H1 (cell line): ENCODE measurements around the gene DISC1. TPM values are rescaled to one million over a fixed set of nuclear protein-coding genes. Genes with fewer than 3 reads are reported as not detected.

Source experiments
- CTCF ChIA-PET: fragments of 300-600 bp; sonication (Branson Sonifier 250); formaldehyde crosslinking; loops from one replicate; lab custom pipeline; 2021; ENCODE audit not compliant: partially characterized antibody; lab: Charles Lee
- POLR2A ChIA-PET: fragments of 300-600 bp; sonication (Branson Sonifier 250); formaldehyde crosslinking; loops from one replicate; lab custom pipeline; 2021; ENCODE audit warnings: inconsistent platforms; ENCODE audit not compliant: partially characterized antibody; lab: Charles Lee
- DNase-seq, 2 experiments: peaks; one replicate each; pipeline versions ENCODE4 v3.0.0 to v3.0.0-alpha.2; 2010 to 2022; ENCODE audit warnings: low spot score in 2 of 2, low read depth in 1 of 2, mixed read lengths in 1 of 2
- FAIRE-seq: peaks from 2 replicates; lab custom pipeline; 2011; peaks lifted over from hg19 to GRCh38; lab: Jason Lieb, UNC
- H2AFZ ChIP-seq: 2 replicates; pipeline ENCODE4 v1.8.1; 2012; ENCODE audit warnings: low read length, inconsistent platforms
- H2AK5ac ChIP-seq: 2 replicates; pipeline ENCODE4 v1.6.1; 2013; ENCODE audit warnings: low read depth, low read length
- H2BK120ac ChIP-seq: replicated peaks from 2 replicates; pipeline ENCODE3; 2013; ENCODE audit warnings: low read depth, low read length, inconsistent platforms
- H2BK12ac ChIP-seq: 2 replicates; pipeline ENCODE4 v1.6.1; 2013; ENCODE audit warnings: low read depth, low read length
- H2BK15ac ChIP-seq: 2 replicates; pipeline ENCODE4 v1.6.1; 2013; ENCODE audit warnings: low read length
- H2BK20ac ChIP-seq: 2 replicates; pipeline ENCODE4 v1.6.1; 2013; ENCODE audit warnings: low read length
- H2BK5ac ChIP-seq: 2 replicates; pipeline ENCODE4 v1.6.1; 2013; ENCODE audit warnings: low read depth, low read length
- H3K14ac ChIP-seq: 2 replicates; pipeline ENCODE4 v1.6.1; 2013; ENCODE audit warnings: inconsistent platforms; ENCODE audit not compliant: insufficient read length
- H3K18ac ChIP-seq: 2 replicates; pipeline ENCODE4 v1.6.1; 2013; ENCODE audit warnings: low read length; ENCODE audit errors: extremely low read depth
- H3K23ac ChIP-seq: 2 replicates; pipeline ENCODE4 v1.6.1; 2013; ENCODE audit warnings: inconsistent platforms; ENCODE audit not compliant: insufficient read length
- H3K23me2 ChIP-seq: 2 replicates; pipeline ENCODE4 v1.6.1; 2013; ENCODE audit warnings: low read depth, low read length
- H3K27ac ChIP-seq: 2 replicates; pipeline ENCODE4 v1.6.1; 2011; ENCODE audit warnings: low read depth, low read length, inconsistent platforms
- H3K27me3 ChIP-seq, 4 experiments: replicated peaks in 1 of 4; 1 replicate in 1 of 4; 2 replicates in 3 of 4; pipeline versions ENCODE4 v1.6.1 to v1.8.1; 2011 to 2013; ENCODE audit warnings: low read length in 3 of 4, mild to moderate bottlenecking in 3 of 4, inconsistent platforms in 2 of 4, mixed read lengths in 2 of 4, moderate library complexity in 1 of 4; ENCODE audit not compliant: control insufficient read depth in 3 of 4, insufficient read depth in 3 of 4; ENCODE audit errors: extremely low read depth in 1 of 4
- H3K36me3 ChIP-seq, 4 experiments: 2 replicates each; pipeline versions ENCODE4 v1.6.1 to v1.8.1; 2011 to 2013; ENCODE audit warnings: mild to moderate bottlenecking in 4 of 4, low read length in 3 of 4, moderate library complexity in 2 of 4, control low read depth in 1 of 4, inconsistent platforms in 1 of 4; ENCODE audit not compliant: insufficient read depth in 4 of 4, control insufficient read depth in 2 of 4
- H3K4ac ChIP-seq: replicated peaks from 2 replicates; pipeline ENCODE3; 2013; ENCODE audit warnings: low read length, low read depth, mixed read lengths, inconsistent platforms; ENCODE audit not compliant: insufficient read length
- H3K4me1 ChIP-seq, 4 experiments: replicated peaks in 1 of 4; 1 replicate in 1 of 4; 2 replicates in 3 of 4; pipeline versions ENCODE4 v1.6.1 to v1.8.1; 2011 to 2013; ENCODE audit warnings: low read length in 3 of 4, inconsistent platforms in 2 of 4, mixed read lengths in 1 of 4; ENCODE audit not compliant: insufficient read depth in 4 of 4, control insufficient read depth in 3 of 4
- H3K4me2 ChIP-seq, 2 experiments: 2 replicates each; pipeline versions ENCODE4 v1.6.1 to v1.8.1; 2011 to 2013; ENCODE audit warnings: low read depth in 2 of 2, low read length in 2 of 2, control low read depth in 1 of 2, inconsistent platforms in 1 of 2, mild to moderate bottlenecking in 1 of 2; ENCODE audit not compliant: insufficient read depth in 1 of 2
- H3K4me3 ChIP-seq, 4 experiments: fragments of 200-600, 300-600 bp in 1 of 4; sonication (generic), shearing (Covaris generic), sonication (Bioruptor Twin) in 1 of 4; 2 replicates each; pipeline versions ENCODE4 v1.5.1 to v1.8.1; 2011 to 2016; ENCODE audit warnings: low read length in 4 of 4, low read depth in 3 of 4, control low read depth in 2 of 4, inconsistent platforms in 2 of 4, mild to moderate bottlenecking in 2 of 4, mixed read lengths in 1 of 4, moderate library complexity in 1 of 4; ENCODE audit not compliant: insufficient read depth in 2 of 4; ENCODE audit errors: extremely low read depth in 1 of 4
- H3K56ac ChIP-seq: replicated peaks from 2 replicates; pipeline ENCODE3; 2013; ENCODE audit warnings: low read depth, mild to moderate bottlenecking, mixed read lengths, low read length, inconsistent platforms; ENCODE audit not compliant: insufficient read length
- H3K79me1 ChIP-seq: 2 replicates; pipeline ENCODE4 v1.6.1; 2013; ENCODE audit warnings: low read depth, low read length, control low read depth
- H3K79me2 ChIP-seq, 2 experiments: 2 replicates each; pipeline versions ENCODE4 v1.6.1 to v1.8.1; 2012 to 2013; ENCODE audit warnings: low read length in 2 of 2, mild to moderate bottlenecking in 2 of 2, inconsistent platforms in 1 of 2; ENCODE audit not compliant: insufficient read depth in 2 of 2, control insufficient read depth in 1 of 2
- H3K9ac ChIP-seq, 4 experiments: replicated peaks in 1 of 4; 1 replicate in 1 of 4; 2 replicates in 3 of 4; pipeline versions ENCODE4 v1.6.1 to v1.8.1; 2011 to 2013; ENCODE audit warnings: low read depth in 3 of 4, low read length in 3 of 4, control low read depth in 2 of 4, mild to moderate bottlenecking in 2 of 4, moderate library complexity in 2 of 4, inconsistent platforms in 1 of 4; ENCODE audit errors: extremely low read depth in 1 of 4
- H3K9me3 ChIP-seq, 2 experiments: 2 replicates each; pipeline versions ENCODE4 v1.6.1 to v1.8.1; 2012 to 2013; ENCODE audit warnings: mild to moderate bottlenecking in 2 of 2, moderate library complexity in 2 of 2, control low read depth in 1 of 2, inconsistent platforms in 1 of 2, low read depth in 1 of 2, low read length in 1 of 2, mixed read lengths in 1 of 2; ENCODE audit not compliant: insufficient read depth in 2 of 2
- H4K20me1 ChIP-seq, 2 experiments: replicated peaks in 1 of 2; 2 replicates each; pipeline versions ENCODE3 to v1.8.1; 2011 to 2013; ENCODE audit warnings: inconsistent platforms in 2 of 2, low read length in 2 of 2, mild to moderate bottlenecking in 1 of 2; ENCODE audit not compliant: insufficient read depth in 2 of 2, control insufficient read depth in 1 of 2
- H4K5ac ChIP-seq: 2 replicates; pipeline ENCODE4 v1.6.1; 2013; ENCODE audit warnings: low read length, low read depth, mixed read lengths, inconsistent platforms; ENCODE audit not compliant: insufficient read length
- H4K8ac ChIP-seq: 2 replicates; pipeline ENCODE4 v1.8.0; 2013; ENCODE audit warnings: mild to moderate bottlenecking, moderate library complexity, low read length, inconsistent platforms; ENCODE audit not compliant: insufficient read depth; ENCODE audit errors: extremely low read depth
- H4K91ac ChIP-seq: replicated peaks from 2 replicates; pipeline ENCODE3; 2013; ENCODE audit warnings: low read length, mixed read lengths, inconsistent platforms; ENCODE audit not compliant: insufficient read length
- BRCA1 ChIP-seq: IDR thresholded peaks from 2 replicates; pipeline ENCODE4 v1.6.1; 2012; ENCODE audit warnings: low read depth, low read length, improper control_type of control experiment
- CBX5 ChIP-seq: fragments of 300-800, 300-1000 bp; sonication (generic); IDR thresholded peaks from 2 replicates; pipeline ENCODE4 v1.7.1; 2016; ENCODE audit warnings: antibody characterized with exemption, low read length, low read depth
- CEBPB ChIP-seq: IDR thresholded peaks from 2 replicates; pipeline ENCODE4 v1.6.1; 2012; ENCODE audit warnings: low read depth, low read length
- CREB1 ChIP-seq: IDR thresholded peaks from 2 replicates; pipeline ENCODE4 v1.6.1; 2012; ENCODE audit warnings: inconsistent platforms
- NANOG ChIP-seq: IDR thresholded peaks from 2 replicates; pipeline ENCODE4 v1.6.1; 2011; ENCODE audit warnings: low read length, low read depth, mild to moderate bottlenecking, inconsistent platforms; ENCODE audit not compliant: insufficient read depth, poor library complexity, severe bottlenecking
- POLR2AphosphoS5 ChIP-seq: IDR thresholded peaks from 2 replicates; pipeline ENCODE4 v1.6.1; 2011; ENCODE audit warnings: low read depth, low read length
- RAD21 ChIP-seq, 2 experiments: IDR thresholded peaks in 1 of 2; conservative IDR thresholded peaks in 1 of 2; 2 replicates each; pipeline ENCODE4 v1.6.1; 2011; ENCODE audit warnings: low read depth in 2 of 2, low read length in 2 of 2, improper control_type of control experiment in 1 of 2, inconsistent platforms in 1 of 2, mild to moderate bottlenecking in 1 of 2, moderate library complexity in 1 of 2
- RFX5 ChIP-seq: IDR thresholded peaks from 2 replicates; pipeline ENCODE4 v1.6.1; 2011; ENCODE audit warnings: low read depth, low read length, improper control_type of control experiment, borderline replicate concordance
- RNF2 ChIP-seq: fragments of 200-900, 300-1000 bp; sonication (generic); IDR thresholded peaks from 2 replicates; pipeline ENCODE4 v1.7.1; 2016; ENCODE audit warnings: borderline replicate concordance, low read depth, mild to moderate bottlenecking, antibody characterized with exemption, low read length; ENCODE audit not compliant: poor library complexity, severe bottlenecking; ENCODE audit errors: missing control alignments
- RXRA ChIP-seq: IDR thresholded peaks from 2 replicates; pipeline ENCODE4 v1.6.1; 2011; ENCODE audit warnings: low read depth, mild to moderate bottlenecking, low read length, moderate library complexity; ENCODE audit not compliant: insufficient read depth
- YY1 ChIP-seq: IDR thresholded peaks from 2 replicates; pipeline ENCODE4 v1.6.1; 2011; ENCODE audit warnings: low read depth, mild to moderate bottlenecking, low read length
- WGBS, 2 experiments: shearing (Covaris generic) in 1 of 2; methylation state at CpG; one replicate each; pipeline versions ENCODE4 v1.1.6 to v1.1.7; 2013 to 2015; ENCODE audit warnings: low lambda C conversion rate in 2 of 2, mixed read lengths in 2 of 2, inconsistent platforms in 1 of 2, low coverage in 1 of 2, missing lambda C conversion rate in 1 of 2; ENCODE audit not compliant: insufficient replicate concordance in 2 of 2, insufficient coverage in 1 of 2, insufficient read length in 1 of 2; ENCODE audit errors: extremely low coverage in 1 of 2, missing lambda C conversion rate in 1 of 2; 5-methylcytosine and 5-hydroxymethylcytosine counted together
- polyA plus RNA-seq, 7 experiments: library from polyadenylated mRNA; depleted of rRNA in 3 of 7; stranded (reverse) in 5 of 7; unstranded in 2 of 7; fragments of >200 nt in 5 of 7; fragments of 200-250 nt in 2 of 7; gene quantifications; 1 replicate in 5 of 7; 2 replicates in 1 of 7; 4 replicates in 1 of 7; pipeline versions ENCODE4 v1.2.1 to v1.2.3, GENCODE V29; 2011 to 2013; ENCODE audit warnings: missing spikeins in 2 of 7, mixed read lengths in 2 of 7
- total RNA-seq: library from RNA; stranded (reverse); fragmentation: NEBNext Ultra II Directional; extraction: Animal tissue kit (Norgen Biotek cat#: 25700); gene quantifications from 2 replicates; pipeline ENCODE4 v1.2.1, GENCODE V29; 2021
- TF ChIP-seq, protein P1 (sequence below): IDR thresholded peaks from 2 replicates; pipeline ENCODE4 v1.6.1; 2011; ENCODE audit warnings: low read length, improper control_type of control experiment

The DISC1 gene
- total and polyA plus RNA-seq, 2 of the 8 experiments (the other 6 are each of a cell fraction or from before 2014, with no cell fraction given): 1.1 to 3.5 TPM

- Histone ChIP-seq H3K23me2 (no peaks in the 10 kb centered on the region), H3K4me3 (no peak overlapping the region), H3K4me2 (no peak overlapping the region), H2BK15ac (no peak overlapping the region), H3K23ac (no peak overlapping the region), H2AK5ac (no peak overlapping the region), H3K4me1 (no peaks in the 10 kb centered on the region), H2BK20ac (no peak overlapping the region), H3K79me2 (no peaks in the 10 kb centered on the region), H2BK5ac (no peak overlapping the region), H3K18ac (no peak overlapping the region), H3K27ac (no peak overlapping the region), H2BK120ac (no peak overlapping the region), H4K20me1 (no peaks in the 10 kb centered on the region), H3K27me3 (no peaks in the 10 kb centered on the region), H4K8ac (no peak overlapping the region), H3K14ac (no peak overlapping the region), H2AFZ (no peak overlapping the region), H2BK12ac (no peak overlapping the region), H3K4ac (no peak overlapping the region), H3K9me3 (no peaks in the 10 kb centered on the region; a peak in 1 of 4 replicates), H3K36me3 (0 out of 8 replicates have a peak, but pooled peaks cover 0 to 2% (median 0%) of the 10 kb centered on the region in 4 experiments), H3K56ac (no peak overlapping the region), H3K79me1 (no peaks in the 10 kb centered on the region), H3K9ac (no peak overlapping the region), H4K5ac (no peak overlapping the region), H4K91ac (no peak overlapping the region)
- DNase-seq: no peak
- FAIRE-seq: no peak
- POLR2A ChIA-PET: no interaction called here
- WGBS, 2 experiments: 90% methylated on average over 6 of the region's 6 CpGs; no CpG with 5 or more reads in 1 of the 2 experiments
- CTCF ChIA-PET: interaction anchor here (0.7 to 2.1 kb wide), 4 partner anchors 24 to 448 kb away, joined by 3 to 7 read pairs (median 5); no protein-coding TSS in a partner anchor
- TF ChIP-seq RNF2 (no peak), POLR2AphosphoS5 (no peak), RFX5 (no peak), RXRA (no peak), CREB1 (no peak), YY1 (no peak), CBX5 (no peak), CEBPB (no peak), BRCA1 (no peak), NANOG (no peak), RAD21 (IDR thresholded peaks at IDR 0.05 in 1 of 2, conservative IDR thresholded peaks at IDR 0.05 in 1 of 2; ENCODE audit: low read depth in 2 of 2, low read length in 2 of 2) (no peak)
- TF ChIP-seq, protein P1, sequence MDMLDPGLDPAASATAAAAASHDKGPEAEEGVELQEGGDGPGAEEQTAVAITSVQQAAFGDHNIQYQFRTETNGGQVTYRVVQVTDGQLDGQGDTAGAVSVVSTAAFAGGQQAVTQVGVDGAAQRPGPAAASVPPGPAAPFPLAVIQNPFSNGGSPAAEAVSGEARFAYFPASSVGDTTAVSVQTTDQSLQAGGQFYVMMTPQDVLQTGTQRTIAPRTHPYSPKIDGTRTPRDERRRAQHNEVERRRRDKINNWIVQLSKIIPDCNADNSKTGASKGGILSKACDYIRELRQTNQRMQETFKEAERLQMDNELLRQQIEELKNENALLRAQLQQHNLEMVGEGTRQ: no peak
These were observed 332.8 kb downstream of the DISC1 start for GRCh38 chr1:231959225-231959884.
